Smooth muscle cell (in vitro differentiated cells): ENCODE data around the gene LCLAT1. TPM values are rescaled to one million over a fixed set of nuclear protein-coding genes. Genes with fewer than 3 reads are reported as not detected.

Source experiments
- DNase-seq: peaks from one replicate; lab custom pipeline; 2025; ENCODE audit not compliant: unreplicated experiment; lab: John Stamatoyannopoulos, UW
- H2AFZ ChIP-seq: fragments of 200-600 bp; sonication (generic); 2 replicates; pipeline ENCODE4 v1.6.0; 2016; ENCODE audit warnings: antibody characterized with exemption, low read depth, mild to moderate bottlenecking
- H3F3A ChIP-seq: fragments of 200-600 bp; sonication (generic); 2 replicates; pipeline ENCODE4 v1.6.0; 2017; ENCODE audit warnings: antibody characterized with exemption, low read depth
- H3K27ac ChIP-seq: fragments of 200-600 bp; sonication (generic); 2 replicates; pipeline ENCODE4 v1.5.1; 2016; ENCODE audit warnings: low read depth, mild to moderate bottlenecking
- H3K27me3 ChIP-seq: fragments of 200-600 bp; sonication (generic); 2 replicates; pipeline ENCODE4 v1.6.1; 2016; ENCODE audit warnings: low read depth, mild to moderate bottlenecking
- H3K36me3 ChIP-seq: fragments of 200-600 bp; sonication (generic); 2 replicates; pipeline ENCODE4 v1.5.1; 2016; ENCODE audit warnings: low read depth
- H3K4me1 ChIP-seq: fragments of 200-600 bp; sonication (generic); 2 replicates; pipeline ENCODE4 v1.5.1; 2016; ENCODE audit warnings: low read depth
- H3K4me2 ChIP-seq: fragments of 200-600 bp; sonication (generic); 2 replicates; pipeline ENCODE4 v1.6.0; 2016; ENCODE audit warnings: mild to moderate bottlenecking
- H3K4me3 ChIP-seq: fragments of 200-600 bp; sonication (generic); 2 replicates; pipeline ENCODE4 v1.5.1; 2016; ENCODE audit warnings: mild to moderate bottlenecking
- H3K79me2 ChIP-seq: fragments of 200-600 bp; sonication (generic); 2 replicates; pipeline ENCODE4 v1.6.0; 2016; ENCODE audit warnings: low read depth, mild to moderate bottlenecking
- H3K9ac ChIP-seq: fragments of 200-600 bp; sonication (generic); 2 replicates; pipeline ENCODE4 v1.6.0; 2016; ENCODE audit warnings: low read depth
- H3K9me3 ChIP-seq: fragments of 200-600 bp; sonication (generic); replicated peaks from 2 replicates; pipeline ENCODE4 v1.5.1; 2016; ENCODE audit warnings: low read depth
- H4K20me1 ChIP-seq: fragments of 200-600 bp; sonication (generic); 2 replicates; pipeline ENCODE4 v1.6.0; 2016; ENCODE audit warnings: low read depth
- CTCF ChIP-seq: fragments of 200-600 bp; sonication (generic); IDR thresholded peaks from 2 replicates; pipeline ENCODE4 v1.5.1; 2017; ENCODE audit warnings: borderline replicate concordance, mild to moderate bottlenecking, antibody characterized with exemption; ENCODE audit not compliant: insufficient read depth, poor library complexity, severe bottlenecking
- WGBS: methylation state at CpG from one replicate; pipeline ENCODE4 v1.1.7; 2016; ENCODE audit warnings: low lambda C conversion rate; 5-methylcytosine and 5-hydroxymethylcytosine counted together
- polyA plus RNA-seq: library from polyadenylated mRNA; unstranded; fragments of >200 nt; fragmentation: Nextera tagmentation; extraction: Ambion mirVana; gene quantifications from 2 replicates; pipeline ENCODE4 v1.2.1, GENCODE V29; 2016
- total RNA-seq: library from RNA; depleted of rRNA; stranded (reverse); fragments of >200 nt; gene quantifications from 2 replicates; pipeline ENCODE4 v1.2.3, GENCODE V29; 2014

LCLAT1 gene
- total and polyA plus RNA-seq, 2 experiments from 2014 or later = 2.6 to 11.7 TPM

GRCh38 chr2:30476636-30477035 is 29.6 kb downstream of the LCLAT1 start:
- no peak overlapping the region for H3K4me3 ChIP-seq
- no peak overlapping the region for H3K9ac ChIP-seq
- no peak overlapping the region for H3K27ac ChIP-seq
- H3K36me3 ChIP-seq = no peaks in the 10 kb centered on the region
- H3K79me2 ChIP-seq = peaks cover 23% of the 10 kb centered on the region
- no peak overlapping the region for H2AFZ ChIP-seq
- no peak for DNase-seq
- no peaks in the 10 kb centered on the region for H3F3A ChIP-seq
- TF ChIP-seq CTCF = no peak
- 95% methylated on average over 2 of the region's 2 CpGs for WGBS
- H3K4me2 ChIP-seq = no peak overlapping the region
- H3K27me3 ChIP-seq = no peaks in the 10 kb centered on the region
- no peaks in the 10 kb centered on the region for H3K9me3 ChIP-seq
- H3K4me1 ChIP-seq = no peaks in the 10 kb centered on the region
- H4K20me1 ChIP-seq = no peaks in the 10 kb centered on the region

DNA sequence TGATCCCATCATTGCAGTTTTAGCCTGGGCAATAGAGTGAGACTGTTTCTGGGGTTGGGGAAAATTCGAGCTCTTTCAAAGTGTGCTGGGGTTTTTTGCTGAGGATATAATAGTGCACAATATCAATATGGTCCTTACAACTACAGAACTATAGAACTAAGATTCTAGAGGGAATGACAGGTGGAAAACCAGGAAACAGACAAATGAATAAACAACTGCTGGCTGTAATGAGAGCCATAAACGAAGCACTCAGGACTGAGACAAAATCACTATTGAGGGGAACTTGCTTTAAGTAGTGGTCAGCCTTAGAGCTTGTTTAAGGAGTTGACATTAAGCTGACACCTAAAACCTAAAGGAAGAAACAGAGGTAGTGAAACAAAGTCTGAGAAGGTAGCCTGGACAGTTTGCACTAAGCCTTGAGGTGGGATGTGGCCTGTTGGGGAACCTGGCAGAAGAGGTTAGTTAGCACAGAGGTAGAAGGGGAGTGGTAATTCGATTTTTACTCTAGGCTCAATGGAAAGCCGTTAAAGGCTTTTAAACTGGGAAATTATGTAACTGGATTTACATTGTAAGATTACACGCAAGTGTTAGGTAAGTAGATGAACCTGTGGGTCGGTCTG is 33.8 kb downstream of the LCLAT1 start:
- Histone ChIP-seq H3K36me3 (no peaks in the 10 kb centered on the region), H3K4me2 (no peak overlapping the region), H3F3A (no peaks in the 10 kb centered on the region), H3K27me3 (no peaks in the 10 kb centered on the region), H3K9ac (no peak overlapping the region), H3K4me1 (no peaks in the 10 kb centered on the region), H3K79me2 (peaks cover 22% of the 10 kb centered on the region), H3K9me3 (no peaks in the 10 kb centered on the region), H3K4me3 (no peak overlapping the region), H3K27ac (no peak overlapping the region), H2AFZ (no peak overlapping the region), H4K20me1 (no peaks in the 10 kb centered on the region)
- no peak for TF ChIP-seq CTCF
- DNase-seq = no peak
- 68% methylated on average over 6 of the region's 6 CpGs for WGBS

GRCh38 chr2:30481323-30481800 is 34.3 kb downstream of the LCLAT1 start:
- no peaks in the 10 kb centered on the region for H3K4me1 ChIP-seq
- peaks cover 22% of the 10 kb centered on the region for H3K79me2 ChIP-seq
- no peaks in the 10 kb centered on the region for H3K9me3 ChIP-seq
- WGBS = 74% methylated on average over 3 of the region's 3 CpGs
- H2AFZ ChIP-seq = no peak overlapping the region
- H3K4me2 ChIP-seq = no peak overlapping the region
- TF ChIP-seq CTCF = no peak
- H4K20me1 ChIP-seq = no peaks in the 10 kb centered on the region
- no peaks in the 10 kb centered on the region for H3K27me3 ChIP-seq
- no peaks in the 10 kb centered on the region for H3F3A ChIP-seq
- H3K9ac ChIP-seq = no peak overlapping the region
- no peak for DNase-seq
- H3K4me3 ChIP-seq = no peak overlapping the region
- H3K27ac ChIP-seq = no peak overlapping the region
- H3K36me3 ChIP-seq = no peaks in the 10 kb centered on the region

- H3K9ac ChIP-seq = no peak overlapping the region
- H3K9me3 ChIP-seq = no peaks in the 10 kb centered on the region
- H4K20me1 ChIP-seq = no peaks in the 10 kb centered on the region
- no peaks in the 10 kb centered on the region for H3K36me3 ChIP-seq
- H3F3A ChIP-seq = no peaks in the 10 kb centered on the region
- no peak overlapping the region for H3K27ac ChIP-seq
- no peaks in the 10 kb centered on the region for H3K27me3 ChIP-seq
- H3K4me3 ChIP-seq = no peak overlapping the region
- H2AFZ ChIP-seq = no peak overlapping the region
- no peaks in the 10 kb centered on the region for H3K4me1 ChIP-seq
- TF ChIP-seq CTCF = no peak
- DNase-seq = no peak
- no peak overlapping the region for H3K4me2 ChIP-seq
- peaks cover 22% of the 10 kb centered on the region for H3K79me2 ChIP-seq
These were observed 35.0 kb downstream of the LCLAT1 start for GRCh38 chr2:30482011-30482410.
